Neural cell (in vitro differentiated cells): ENCODE data around the gene TBCA. TPM values are rescaled to one million over a fixed set of nuclear protein-coding genes. Genes with fewer than 3 reads are reported as not detected.

ENCODE experiments used
- H2AFZ ChIP-seq: fragments of 200-600, 300-800 bp; sonication (generic), shearing (Covaris generic); 2 replicates; pipeline ENCODE4 v1.6.0; 2014; ENCODE audit warnings: low read depth, mild to moderate bottlenecking, antibody characterized with exemption, low read length, moderate library complexity
- H3F3A ChIP-seq: fragments of 200-600 bp; shearing (Covaris generic); 2 replicates; pipeline ENCODE4 v1.6.1; 2016; ENCODE audit warnings: mild to moderate bottlenecking, moderate library complexity, mixed read lengths, antibody characterized with exemption, low read length; ENCODE audit not compliant: insufficient read depth, poor library complexity, severe bottlenecking
- H3K27ac ChIP-seq: fragments of 200-600, 300-800 bp; sonication (generic), shearing (Covaris generic); 2 replicates; pipeline ENCODE4 v1.5.1; 2014; ENCODE audit warnings: mild to moderate bottlenecking, low read length, moderate library complexity
- H3K27me3 ChIP-seq: fragments of 300-800, 200-600 bp; sonication (generic), shearing (Covaris generic); 2 replicates; pipeline ENCODE4 v1.6.0; 2014; ENCODE audit warnings: mild to moderate bottlenecking, low read depth, low read length, moderate library complexity; ENCODE audit not compliant: insufficient read depth
- H3K36me3 ChIP-seq: fragments of 300-800, 200-600 bp; sonication (generic), shearing (Covaris generic); 2 replicates; pipeline ENCODE4 v1.5.1; 2014; ENCODE audit warnings: mild to moderate bottlenecking, antibody characterized with exemption, low read length, moderate library complexity; ENCODE audit not compliant: insufficient read depth
- H3K4me2 ChIP-seq: fragments of 300-800, 200-600 bp; sonication (generic), shearing (Covaris generic); 2 replicates; pipeline ENCODE4 v1.6.0; 2014; ENCODE audit warnings: mild to moderate bottlenecking, low read length
- H3K4me3 ChIP-seq: fragments of 300-800, 200-600 bp; sonication (generic), shearing (Covaris generic); 2 replicates; pipeline ENCODE4 v1.5.1; 2014; ENCODE audit warnings: mild to moderate bottlenecking, low read length, moderate library complexity
- H3K79me2 ChIP-seq: fragments of 200-600 bp; shearing (Covaris generic); replicated peaks from 2 replicates; pipeline ENCODE4 v1.6.0; 2014; ENCODE audit warnings: mild to moderate bottlenecking, low read length, moderate library complexity; ENCODE audit not compliant: insufficient read depth
- H3K9ac ChIP-seq: fragments of 300-800, 200-600 bp; sonication (generic), shearing (Covaris generic); 2 replicates; pipeline ENCODE4 v1.6.1; 2016; ENCODE audit warnings: mild to moderate bottlenecking, low read length, mixed read lengths
- H3K9me2 ChIP-seq: fragments of 200-600 bp; shearing (Covaris generic); 2 replicates; pipeline ENCODE4 v1.6.1; 2016; ENCODE audit warnings: mild to moderate bottlenecking, low read length, mixed read lengths; ENCODE audit not compliant: insufficient read depth
- H3K9me3 ChIP-seq: fragments of 200-600, 300-800 bp; sonication (generic), shearing (Covaris generic); 2 replicates; pipeline ENCODE4 v1.6.1; 2016; ENCODE audit warnings: mild to moderate bottlenecking, mixed run types, low read length, moderate library complexity, mixed read lengths
- H4K20me1 ChIP-seq: fragments of 200-600 bp; shearing (Covaris generic); 2 replicates; pipeline ENCODE4 v1.6.1; 2016; ENCODE audit warnings: mild to moderate bottlenecking, mixed run types; ENCODE audit not compliant: insufficient read depth
- CTCF ChIP-seq: fragments of 450-650 bp; IDR thresholded peaks from 2 replicates; pipeline ENCODE4 v1.5.1; 2014; ENCODE audit warnings: antibody characterized with exemption, mild to moderate bottlenecking, moderate library complexity; ENCODE audit not compliant: poor library complexity, severe bottlenecking
- EP300 ChIP-seq: fragments of 450-650 bp; conservative IDR thresholded peaks from 2 replicates; pipeline ENCODE4 v1.6.1; 2014; ENCODE audit warnings: antibody characterized with exemption, mild to moderate bottlenecking, moderate library complexity; ENCODE audit not compliant: poor library complexity, severe bottlenecking
- EZH2 ChIP-seq: fragments of 200-600, 300-800 bp; shearing (Covaris generic), sonication (generic); IDR thresholded peaks from 2 replicates; pipeline ENCODE4 v1.6.1; 2014; ENCODE audit warnings: antibody characterized with exemption, low read length, borderline replicate concordance, mild to moderate bottlenecking; ENCODE audit not compliant: insufficient read depth, poor library complexity, severe bottlenecking
- MXI1 ChIP-seq: fragments of 450-650 bp; conservative IDR thresholded peaks from 2 replicates; pipeline ENCODE4 v1.6.1; 2014; ENCODE audit warnings: antibody characterized with exemption, mild to moderate bottlenecking; ENCODE audit not compliant: poor library complexity, severe bottlenecking
- POLR2AphosphoS5 ChIP-seq: IDR thresholded peaks from 2 replicates; pipeline ENCODE4 v1.6.1; 2012
- RAD21 ChIP-seq: fragments of 450-650 bp; conservative IDR thresholded peaks from 2 replicates; pipeline ENCODE4 v1.6.1; 2014; ENCODE audit warnings: antibody characterized with exemption, mild to moderate bottlenecking, moderate library complexity
- REST ChIP-seq: IDR thresholded peaks from 2 replicates; pipeline ENCODE4 v1.6.1; 2012; ENCODE audit warnings: borderline replicate concordance
- SMC3 ChIP-seq: fragments of 450-650 bp; conservative IDR thresholded peaks from 2 replicates; pipeline ENCODE4 v1.6.1; 2014; ENCODE audit warnings: antibody characterized with exemption, mild to moderate bottlenecking, moderate library complexity; ENCODE audit not compliant: poor library complexity
- TAF1 ChIP-seq: IDR thresholded peaks from 2 replicates; pipeline ENCODE4 v1.6.1; 2012; ENCODE audit warnings: low read depth
- polyA plus RNA-seq: library from polyadenylated mRNA; depleted of rRNA; stranded (reverse); fragments of >200 nt; gene quantifications from 2 replicates; pipeline ENCODE4 v1.2.3, GENCODE V29; 2014

The TBCA gene
- polyA plus RNA-seq, 1 donor from 2014 or later, result 481 TPM

GRCh38 chr5:77709993-77710685, 66.0 kb downstream of the TBCA start:
- Histone ChIP-seq H3K27ac (no peak overlapping the region), H3K79me2 (peaks cover 8% of the 10 kb centered on the region), H3K9me3 (no peaks in the 10 kb centered on the region), H4K20me1 (no peaks in the 10 kb centered on the region), H3K27me3 (no peaks in the 10 kb centered on the region), H3K9me2 (no peaks in the 10 kb centered on the region), H3K4me3 (no peak overlapping the region), H3K9ac (no peak overlapping the region), H3K36me3 (peaks cover 4% of the 10 kb centered on the region), H3F3A (no peaks in the 10 kb centered on the region), H3K4me2 (no peak overlapping the region), H2AFZ (no peak overlapping the region)
- TF ChIP-seq CTCF, result no peak
- no peak for TF ChIP-seq RAD21
- no peak for TF ChIP-seq REST
- no peak for TF ChIP-seq EP300
- TF ChIP-seq SMC3, result no peak
- no peak for TF ChIP-seq POLR2AphosphoS5
- TF ChIP-seq TAF1, result no peak
- no peak for TF ChIP-seq EZH2
- TF ChIP-seq MXI1, result no peak

GRCh38 chr5:77709340-77709739, 66.8 kb downstream of the TBCA start:
- H2AFZ ChIP-seq, result no peak overlapping the region
- H3K36me3 ChIP-seq, result peaks cover 4% of the 10 kb centered on the region
- no peaks in the 10 kb centered on the region for H3K9me2 ChIP-seq
- H3K79me2 ChIP-seq, result peaks cover 8% of the 10 kb centered on the region
- H3K27me3 ChIP-seq, result no peaks in the 10 kb centered on the region
- TF ChIP-seq EZH2 (no peak), REST (no peak), POLR2AphosphoS5 (no peak), SMC3 (no peak), RAD21 (no peak), MXI1 (no peak), CTCF (no peak), TAF1 (no peak), EP300 (no peak)
- no peak overlapping the region for H3K27ac ChIP-seq
- no peaks in the 10 kb centered on the region for H4K20me1 ChIP-seq
- no peaks in the 10 kb centered on the region for H3K9me3 ChIP-seq
- no peak overlapping the region for H3K4me2 ChIP-seq
- H3K9ac ChIP-seq, result no peak overlapping the region
- H3F3A ChIP-seq, result no peaks in the 10 kb centered on the region
- no peak overlapping the region for H3K4me3 ChIP-seq
